ENCODE measurements around the gene VAV3.

Gene VAV3

GRCh38 chr1:107698161-107698560 is 266.8 kb downstream of the VAV3 start:
- no peak for DNase-seq (ENCODE audit: extremely low read depth, low read depth)
- no peak for TF ChIP-seq CTCF (IDR thresholded peaks at IDR 0.05; ENCODE audit: low read depth, low read length)

DNA sequence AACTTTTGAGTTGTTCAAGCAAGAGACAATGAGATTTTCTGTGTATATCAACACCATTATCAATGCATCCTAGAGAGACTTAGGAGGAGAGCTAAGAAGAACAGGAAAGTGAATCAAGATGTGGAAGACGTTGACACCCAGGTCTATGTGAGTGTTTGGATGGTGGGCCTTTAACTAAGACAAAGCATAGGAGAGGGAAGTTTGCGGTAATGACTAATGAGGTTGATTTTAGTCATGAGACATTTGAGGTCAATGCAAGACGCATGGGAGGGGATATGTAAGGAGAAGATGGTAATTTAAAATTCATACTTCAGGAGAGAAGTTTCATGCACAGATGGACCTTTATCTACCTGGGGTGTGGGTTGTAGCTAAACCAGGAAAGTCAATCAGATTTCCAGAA is 269.6 kb downstream of the VAV3 start:
- no peak for TF ChIP-seq CTCF (IDR thresholded peaks at IDR 0.05; ENCODE audit: low read depth, low read length)
- no peak for DNase-seq (ENCODE audit: extremely low read depth, low read depth)

GRCh38 chr1:107692580-107693345 is 272.2 kb downstream of the VAV3 start:
- no peak for TF ChIP-seq CTCF (IDR thresholded peaks at IDR 0.05; ENCODE audit: low read depth, low read length)
- DNase-seq (ENCODE audit: extremely low read depth, low read depth): no peak

DNA sequence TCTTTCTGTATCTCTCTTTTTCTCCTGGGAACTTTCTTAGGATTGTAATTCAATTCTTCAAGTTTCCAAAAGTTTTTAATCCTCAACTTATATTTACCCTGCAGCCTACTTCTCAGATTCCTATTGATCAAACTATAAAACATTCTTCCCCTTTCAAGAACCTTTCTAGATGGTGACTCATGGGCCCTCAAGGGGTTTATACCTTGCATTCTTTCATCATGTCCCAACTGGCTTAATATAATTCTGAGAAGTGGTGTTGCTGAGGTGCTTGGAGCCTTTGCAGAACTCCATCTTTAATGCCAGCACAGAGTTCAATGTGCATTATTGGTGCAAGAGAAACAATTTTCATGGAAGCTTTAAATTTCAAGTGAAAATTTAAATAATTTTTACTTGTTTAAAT is 273.4 kb downstream of the VAV3 start:
- no peak for TF ChIP-seq CTCF (IDR thresholded peaks at IDR 0.05; ENCODE audit: low read depth, low read length)
- no peak for DNase-seq (ENCODE audit: extremely low read depth, low read depth)

GRCh38 chr1:107690491-107690890 is 274.5 kb downstream of the VAV3 start:
- no peak for TF ChIP-seq CTCF (IDR thresholded peaks at IDR 0.05; ENCODE audit: low read depth, low read length)
- no peak for DNase-seq (ENCODE audit: extremely low read depth, low read depth)

DNA sequence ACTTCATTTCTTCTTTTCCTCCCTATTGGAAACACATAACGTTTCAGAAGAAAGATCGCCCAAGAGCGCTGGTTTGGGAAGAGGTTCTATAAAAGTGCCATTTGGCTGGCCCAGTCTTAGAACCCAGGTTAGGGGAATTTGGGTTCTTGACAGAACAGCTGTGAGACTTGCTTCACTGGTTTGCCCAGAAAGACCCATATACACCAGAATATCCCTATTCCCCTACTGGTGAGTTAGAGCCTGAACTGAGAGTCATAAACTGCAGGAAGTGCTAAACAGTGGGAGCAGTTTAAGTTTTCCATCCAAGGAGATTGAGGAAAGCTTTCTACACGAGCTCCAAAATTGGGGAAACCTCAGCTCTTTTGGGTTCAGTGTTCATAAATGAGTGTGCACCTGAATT is 275.2 kb downstream of the VAV3 start:
- TF ChIP-seq CTCF (IDR thresholded peaks at IDR 0.05; ENCODE audit: low read depth, low read length): no peak
- no peak for DNase-seq (ENCODE audit: extremely low read depth, low read depth)

- no peak for TF ChIP-seq CTCF (IDR thresholded peaks at IDR 0.05; ENCODE audit: low read depth, low read length)
- no peak for DNase-seq (ENCODE audit: extremely low read depth, low read depth)
Observed at GRCh38 chr1:107689159-107689558, 275.8 kb downstream of the VAV3 start.
